Measurements from ENCODE around the gene FANCM.
A peak's percentile ranks its signal among the peaks of the same experiment; 100 is the strongest.

The FANCM gene

DNA sequence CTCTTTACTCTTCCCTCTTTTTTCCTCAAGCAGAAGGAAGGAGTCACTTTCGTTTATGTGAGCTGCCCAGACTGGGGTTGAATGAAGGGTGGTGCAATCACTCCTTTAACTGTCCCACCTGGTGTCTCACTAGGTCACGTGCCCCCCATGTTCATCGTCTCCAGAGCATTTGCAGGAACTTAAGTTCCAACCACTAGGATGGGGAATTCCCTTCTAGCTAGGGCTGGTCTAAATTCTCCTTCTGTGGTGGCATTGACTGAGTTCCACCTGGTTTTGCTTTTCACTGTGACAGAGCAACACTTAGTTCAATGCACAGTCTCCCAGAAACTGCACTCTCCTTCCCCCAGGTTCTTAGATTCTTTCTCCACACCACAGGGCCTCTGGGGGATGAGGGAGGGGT is 9.5 kb downstream of the FANCM start:
- DNase-seq: no peak
- TF ChIP-seq, protein P1, sequence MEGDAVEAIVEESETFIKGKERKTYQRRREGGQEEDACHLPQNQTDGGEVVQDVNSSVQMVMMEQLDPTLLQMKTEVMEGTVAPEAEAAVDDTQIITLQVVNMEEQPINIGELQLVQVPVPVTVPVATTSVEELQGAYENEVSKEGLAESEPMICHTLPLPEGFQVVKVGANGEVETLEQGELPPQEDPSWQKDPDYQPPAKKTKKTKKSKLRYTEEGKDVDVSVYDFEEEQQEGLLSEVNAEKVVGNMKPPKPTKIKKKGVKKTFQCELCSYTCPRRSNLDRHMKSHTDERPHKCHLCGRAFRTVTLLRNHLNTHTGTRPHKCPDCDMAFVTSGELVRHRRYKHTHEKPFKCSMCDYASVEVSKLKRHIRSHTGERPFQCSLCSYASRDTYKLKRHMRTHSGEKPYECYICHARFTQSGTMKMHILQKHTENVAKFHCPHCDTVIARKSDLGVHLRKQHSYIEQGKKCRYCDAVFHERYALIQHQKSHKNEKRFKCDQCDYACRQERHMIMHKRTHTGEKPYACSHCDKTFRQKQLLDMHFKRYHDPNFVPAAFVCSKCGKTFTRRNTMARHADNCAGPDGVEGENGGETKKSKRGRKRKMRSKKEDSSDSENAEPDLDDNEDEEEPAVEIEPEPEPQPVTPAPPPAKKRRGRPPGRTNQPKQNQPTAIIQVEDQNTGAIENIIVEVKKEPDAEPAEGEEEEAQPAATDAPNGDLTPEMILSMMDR (IDR thresholded peaks at IDR 0.05): no peak
- no peaks in the 10 kb centered on the region for H3K27me3 Mint-ChIP-seq (ENCODE audit: low read depth, poor library complexity)
- peaks cover 5% of the 10 kb centered on the region for H3K4me1 Mint-ChIP-seq
- peaks cover 7% of the 10 kb centered on the region for H3K9me3 Mint-ChIP-seq
- H3K36me3 Mint-ChIP-seq (ENCODE audit: low read depth): peaks cover 43% of the 10 kb centered on the region
- H3K4me3 Mint-ChIP-seq: no peak overlapping the region
- H3K27ac Mint-ChIP-seq: no peak overlapping the region

DNA sequence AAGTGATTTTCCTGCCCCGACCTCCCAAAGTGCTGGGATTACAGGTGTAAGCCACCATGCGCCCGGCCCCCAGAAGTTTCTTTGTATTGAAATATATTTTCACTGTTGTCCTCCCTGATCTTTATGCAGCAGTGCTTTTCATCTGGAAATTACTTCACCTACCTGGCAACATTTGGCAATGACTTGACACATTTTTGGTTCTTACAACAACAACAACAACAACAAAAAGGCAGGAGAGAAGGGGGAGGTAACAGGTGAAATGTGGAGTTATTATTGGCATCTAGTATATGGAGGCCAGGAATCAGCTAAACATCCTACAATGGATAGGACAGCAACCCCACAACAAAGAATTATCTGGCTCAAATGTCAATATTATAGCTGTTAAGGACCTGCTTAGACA is 13.9 kb downstream of the FANCM start:
- peak overlapping the region; percentile 68 for H3K27ac Mint-ChIP-seq
- TF ChIP-seq, protein P1 (IDR thresholded peaks at IDR 0.05): no peak
- no peaks in the 10 kb centered on the region for H3K4me1 Mint-ChIP-seq
- H3K9me3 Mint-ChIP-seq: peaks cover 7% of the 10 kb centered on the region
- H3K36me3 Mint-ChIP-seq (ENCODE audit: low read depth): peaks cover 33% of the 10 kb centered on the region
- H3K27me3 Mint-ChIP-seq (ENCODE audit: low read depth, poor library complexity): no peaks in the 10 kb centered on the region
- no peak overlapping the region for H3K4me3 Mint-ChIP-seq
- no peak for DNase-seq

DNA sequence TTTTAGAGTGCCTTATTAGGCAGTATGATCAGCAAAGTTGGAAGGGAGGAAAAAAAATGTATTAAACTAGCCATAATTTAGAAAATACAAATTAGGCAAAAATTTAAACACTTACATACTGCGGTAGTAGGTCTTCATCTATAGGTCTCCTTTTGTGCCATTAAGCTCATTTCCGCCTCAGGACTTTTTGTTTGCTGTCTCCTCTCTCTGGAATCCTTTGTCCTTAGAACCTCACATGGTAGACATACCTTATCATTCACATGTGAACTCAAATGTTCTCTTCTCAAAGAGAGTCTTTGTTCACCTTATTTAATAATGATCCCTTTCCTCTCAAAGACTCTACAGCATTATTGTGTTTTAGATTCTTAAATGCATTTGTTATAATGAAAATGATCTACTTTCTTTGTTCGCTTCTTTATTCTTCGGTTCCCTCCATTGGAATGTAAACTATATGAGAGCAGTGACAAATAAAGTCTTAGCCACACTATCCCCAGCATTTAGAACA is 14.7 kb downstream of the FANCM start:
- no peaks in the 10 kb centered on the region for H3K4me1 Mint-ChIP-seq
- H3K27ac Mint-ChIP-seq: no peak overlapping the region
- H3K27me3 Mint-ChIP-seq (ENCODE audit: low read depth, poor library complexity): no peaks in the 10 kb centered on the region
- DNase-seq: no peak
- H3K36me3 Mint-ChIP-seq (ENCODE audit: low read depth): peaks cover 25% of the 10 kb centered on the region
- H3K9me3 Mint-ChIP-seq: peaks cover 1% of the 10 kb centered on the region
- no peak overlapping the region for H3K4me3 Mint-ChIP-seq
- TF ChIP-seq, protein P1 (IDR thresholded peaks at IDR 0.05): no peak

DNA sequence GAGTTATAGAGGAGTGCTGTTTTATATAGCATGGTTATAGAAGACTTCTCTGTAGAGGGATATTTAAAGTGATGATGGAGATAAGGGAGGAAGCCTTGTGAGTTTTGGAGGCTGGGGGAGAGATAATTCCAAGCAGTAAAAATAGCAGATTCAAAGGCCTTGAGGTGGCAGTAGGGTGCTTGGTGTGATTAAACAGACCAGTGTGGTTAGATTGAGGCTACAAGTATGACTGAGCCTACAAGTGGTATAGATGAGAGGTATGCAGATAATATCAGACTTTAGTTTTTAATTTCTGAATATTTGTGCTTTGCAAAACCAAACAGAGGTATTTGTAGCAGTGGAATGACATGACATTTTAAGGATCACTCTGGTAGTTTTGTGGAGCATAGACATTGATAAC is 20.3 kb downstream of the FANCM start:
- DNase-seq: no peak
- Mint-ChIP-seq H3K36me3 (ENCODE audit: low read depth) (peaks cover 14% of the 10 kb centered on the region), H3K4me1 (no peaks in the 10 kb centered on the region), H3K27me3 (ENCODE audit: low read depth, poor library complexity) (no peaks in the 10 kb centered on the region), H3K4me3 (no peak overlapping the region), H3K9me3 (no peaks in the 10 kb centered on the region), H3K27ac (no peak overlapping the region)
- TF ChIP-seq, protein P1 (IDR thresholded peaks at IDR 0.05): no peak

DNA sequence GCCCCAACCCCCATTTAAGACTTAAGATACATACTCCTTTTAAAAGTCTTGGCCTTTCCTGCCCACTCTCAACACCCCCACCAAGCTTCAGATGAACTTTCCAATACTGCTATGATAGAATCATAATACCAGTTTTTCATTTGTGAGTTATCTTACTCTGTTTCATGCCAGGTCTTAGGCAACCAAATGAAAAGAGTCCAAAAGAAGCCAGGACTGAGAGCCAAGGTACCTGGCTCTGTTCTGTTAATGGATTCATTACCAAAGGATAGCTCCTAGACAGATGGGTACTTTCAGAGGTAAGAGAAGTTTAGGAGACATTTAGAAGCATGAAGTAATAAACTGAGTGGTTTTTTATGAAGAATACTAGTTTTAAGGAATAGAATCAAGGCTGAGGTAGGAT is 34.2 kb downstream of the FANCM start:
- Mint-ChIP-seq H3K27ac (no peak overlapping the region), H3K9me3 (no peaks in the 10 kb centered on the region), H3K4me3 (no peak overlapping the region), H3K27me3 (ENCODE audit: low read depth, poor library complexity) (no peaks in the 10 kb centered on the region), H3K36me3 (ENCODE audit: low read depth) (peaks cover 5% of the 10 kb centered on the region), H3K4me1 (no peaks in the 10 kb centered on the region)
- DNase-seq: no peak
- TF ChIP-seq, protein P1 (IDR thresholded peaks at IDR 0.05): no peak

GRCh38 chr14:45177076-45177475 is 41.3 kb downstream of the FANCM start:
- Mint-ChIP-seq H3K27me3 (ENCODE audit: low read depth, poor library complexity) (no peaks in the 10 kb centered on the region), H3K27ac (no peak overlapping the region), H3K9me3 (no peaks in the 10 kb centered on the region), H3K4me3 (no peak overlapping the region), H3K4me1 (no peaks in the 10 kb centered on the region), H3K36me3 (ENCODE audit: low read depth) (peaks cover 16% of the 10 kb centered on the region)
- TF ChIP-seq, protein P1 (IDR thresholded peaks at IDR 0.05): no peak
- no peak for DNase-seq
